ENCODE measurements around the gene TCL1A. TPM values are rescaled to one million over a fixed set of nuclear protein-coding genes. Genes with fewer than 3 reads are reported as not detected.

TCL1A gene
- total RNA-seq, 1 experiment from 2014 or later: not detected

Other genes starting within 250 kb of the TCL1A start
- 0.31 and 0.63 TPM in 2 replicates for gene SYNE3, start 197.5 kb downstream of the TCL1A start, total RNA-seq (2014; rRNA removed; shearing (Covaris generic))
- gene GLRX5, start 179.1 kb downstream of the TCL1A start, total RNA-seq (2014; rRNA removed; shearing (Covaris generic)): 67.1 and 73.1 TPM in 2 replicates
- 14.0 and 18.5 TPM in 2 replicates for gene TCL1B, start 27.7 kb downstream of the TCL1A start, total RNA-seq (2014; rRNA removed; shearing (Covaris generic))
- gene TUNAR, start 162.7 kb upstream of the TCL1A start, total RNA-seq (2014; rRNA removed; shearing (Covaris generic)): 14.9 and 21.7 TPM in 2 replicates

All from H7 (cell line).